ENCODE data around the gene NANOGP8.

The NANOGP8 gene

GRCh38 chr15:35078221-35078915, 6.7 kb downstream of the NANOGP8 start:
- ChIA-PET POLR2A (no interaction called here), CTCF (interaction anchor here (0.6 to 2.1 kb wide), 2 partner anchors 211 to 367 kb away, joined by 3 to 8 read pairs; no protein-coding TSS in a partner anchor)
- TF ChIP-seq LEF1 (IDR thresholded peaks at IDR 0.05; ENCODE audit: borderline replicate concordance) (no peak), SUZ12 (IDR thresholded peaks at IDR 0.05) (no peak), FOXA1 (IDR thresholded peaks at IDR 0.05) (no peak), FOXK2 (IDR thresholded peaks at IDR 0.05) (no peak), NFRKB (IDR thresholded peaks at IDR 0.05) (no peak), ELF4 (IDR thresholded peaks at IDR 0.05) (no peak), L3MBTL2 (conservative IDR thresholded peaks at IDR 0.05) (no peak), PKNOX1 (IDR thresholded peaks at IDR 0.05) (no peak), SP1 (IDR thresholded peaks at IDR 0.05) (no peak), CTBP1 (IDR thresholded peaks at IDR 0.05; ENCODE audit: borderline replicate concordance) (no peak)
- peak; percentile 50 for DNase-seq (ENCODE audit: extremely low spot score)

- CTCF ChIA-PET: no interaction called here
- no peak for DNase-seq (ENCODE audit: extremely low spot score)
- POLR2A ChIA-PET: no interaction called here
- TF ChIP-seq FOXM1 (IDR thresholded peaks at IDR 0.05; ENCODE audit: borderline replicate concordance) (no peak), LEF1 (IDR thresholded peaks at IDR 0.05; ENCODE audit: borderline replicate concordance) (no peak), SP1 (IDR thresholded peaks at IDR 0.05) (no peak), PKNOX1 (IDR thresholded peaks at IDR 0.05) (no peak), FOXK2 (IDR thresholded peaks at IDR 0.05) (no peak), SUZ12 (IDR thresholded peaks at IDR 0.05) (no peak), CTBP1 (IDR thresholded peaks at IDR 0.05; ENCODE audit: borderline replicate concordance) (no peak), FOXA1 (IDR thresholded peaks at IDR 0.05) (no peak), NFRKB (IDR thresholded peaks at IDR 0.05) (no peak), TARDBP (IDR thresholded peaks at IDR 0.05) (no peak)
These were observed 14.0 kb downstream of the NANOGP8 start for GRCh38 chr15:35071106-35071505.

GRCh38 chr15:35068846-35069475, 16.1 kb downstream of the NANOGP8 start:
- TF ChIP-seq NFRKB (IDR thresholded peaks at IDR 0.05) (no peak), FOXM1 (IDR thresholded peaks at IDR 0.05; ENCODE audit: borderline replicate concordance) (no peak)
- POLR2A ChIA-PET: no interaction called here
- DNase-seq (ENCODE audit: extremely low spot score): no peak
- CTCF ChIA-PET: no interaction called here

GRCh38 chr15:35067496-35068347, 17.4 kb downstream of the NANOGP8 start:
- no peak for TF ChIP-seq PKNOX1 (IDR thresholded peaks at IDR 0.05)
- no peak for TF ChIP-seq LEF1 (IDR thresholded peaks at IDR 0.05; ENCODE audit: borderline replicate concordance)
- TF ChIP-seq CTBP1 (IDR thresholded peaks at IDR 0.05; ENCODE audit: borderline replicate concordance): no peak
- TF ChIP-seq NFRKB (IDR thresholded peaks at IDR 0.05): no peak
- POLR2A ChIA-PET: no interaction called here
- DNase-seq (ENCODE audit: extremely low spot score): no peak
- CTCF ChIA-PET: no interaction called here

GRCh38 chr15:35066094-35066493, 19.0 kb downstream of the NANOGP8 start:
- POLR2A ChIA-PET: no interaction called here
- CTCF ChIA-PET: no interaction called here

GRCh38 chr15:35064576-35065190, 20.4 kb downstream of the NANOGP8 start:
- CTCF ChIA-PET: interaction anchor here (0.6 kb wide), 1 partner anchor 35 kb away, joined by 7 read pairs; no protein-coding TSS in a partner anchor
- POLR2A ChIA-PET: no interaction called here
- TF ChIP-seq FOXK2 (IDR thresholded peaks at IDR 0.05): no peak
- TF ChIP-seq LEF1 (IDR thresholded peaks at IDR 0.05; ENCODE audit: borderline replicate concordance): no peak
- no peak for TF ChIP-seq ARNT (IDR thresholded peaks at IDR 0.05)
- TF ChIP-seq FOXM1 (IDR thresholded peaks at IDR 0.05; ENCODE audit: borderline replicate concordance): no peak
- TF ChIP-seq L3MBTL2 (conservative IDR thresholded peaks at IDR 0.05): no peak
- no peak for DNase-seq (ENCODE audit: extremely low spot score)

More at GRCh38 chr15:35066094-35066493, 19.0 kb downstream of the NANOGP8 start:
- no peak for DNase-seq (ENCODE audit: extremely low spot score)
- no peak for TF ChIP-seq FOXK2 (IDR thresholded peaks at IDR 0.05)
- no peak for TF ChIP-seq SP1 (IDR thresholded peaks at IDR 0.05)
- no peak for TF ChIP-seq NFRKB (IDR thresholded peaks at IDR 0.05)
- no peak for TF ChIP-seq FOXA1 (IDR thresholded peaks at IDR 0.05)
- TF ChIP-seq CTBP1 (IDR thresholded peaks at IDR 0.05; ENCODE audit: borderline replicate concordance): no peak
- no peak for TF ChIP-seq ZNF384 (IDR thresholded peaks at IDR 0.05)
- no peak for TF ChIP-seq BHLHE40 (IDR thresholded peaks at IDR 0.05; ENCODE audit: borderline replicate concordance)
- TF ChIP-seq LEF1 (IDR thresholded peaks at IDR 0.05; ENCODE audit: borderline replicate concordance): no peak
- TF ChIP-seq ARNT (IDR thresholded peaks at IDR 0.05): no peak
- TF ChIP-seq ELF4 (IDR thresholded peaks at IDR 0.05): no peak
- TF ChIP-seq SUZ12 (IDR thresholded peaks at IDR 0.05): no peak
- no peak for TF ChIP-seq FOXM1 (IDR thresholded peaks at IDR 0.05; ENCODE audit: borderline replicate concordance)
